ACC112 (cell line): ENCODE measurements around the gene LMLN.
"Not testable (repeated sequence)": the region's sequence is repeated elsewhere in the genome, so short reads cannot be mapped to it uniquely, and the experiment has no call there.

Experiments
- H2AFZ ChIP-seq: fragments of 200-600 bp; sonication (generic); one replicate; pipeline ENCODE4 v1.6.0; 2017; ENCODE audit warnings: antibody characterized with exemption, low read length; ENCODE audit not compliant: unreplicated experiment
- H3K27ac ChIP-seq: fragments of 200-600 bp; sonication (generic); 2 replicates; pipeline ENCODE4 v1.5.1; 2014; ENCODE audit warnings: low read depth, mild to moderate bottlenecking, antibody characterized with exemption, low read length, moderate library complexity
- H3K27me3 ChIP-seq: fragments of 200-600 bp; sonication (generic); 2 replicates; pipeline ENCODE4 v1.6.1; 2014; ENCODE audit warnings: mild to moderate bottlenecking, antibody characterized with exemption, low read length, moderate library complexity, mixed read lengths; ENCODE audit not compliant: insufficient read depth
- H3K36me3 ChIP-seq: fragments of 200-600 bp; sonication (generic); 2 replicates; pipeline ENCODE4 v1.6.1; 2016; ENCODE audit warnings: mild to moderate bottlenecking, antibody characterized with exemption, low read length, moderate library complexity, mixed read lengths; ENCODE audit not compliant: insufficient read depth
- H3K4me1 ChIP-seq: fragments of 200-600 bp; sonication (generic); one replicate; pipeline ENCODE4 v1.6.1; 2016; ENCODE audit warnings: low read length, mixed read lengths; ENCODE audit not compliant: insufficient read depth, unreplicated experiment, control insufficient read depth
- H3K4me3 ChIP-seq: fragments of 200-600 bp; sonication (generic); 2 replicates; pipeline ENCODE4 v1.5.1; 2014; ENCODE audit warnings: mild to moderate bottlenecking, low read depth, low read length
- H3K79me2 ChIP-seq: fragments of 200-600 bp; sonication (generic); one replicate; pipeline ENCODE4 v1.6.0; 2016; ENCODE audit warnings: low read length; ENCODE audit not compliant: control insufficient read depth, unreplicated experiment, insufficient read depth

The LMLN gene

GRCh38 chr3:198051836-198052235, 91.8 kb downstream of the LMLN start:
- no peak overlapping the region for H3K4me3 ChIP-seq
- no peaks in the 10 kb centered on the region for H3K79me2 ChIP-seq
- H3K27ac ChIP-seq, result no peak overlapping the region
- H3K27me3 ChIP-seq, result no peaks in the 10 kb centered on the region
- no peaks in the 10 kb centered on the region for H3K4me1 ChIP-seq
- no peaks in the 10 kb centered on the region for H3K36me3 ChIP-seq
- no peak overlapping the region for H2AFZ ChIP-seq

DNA sequence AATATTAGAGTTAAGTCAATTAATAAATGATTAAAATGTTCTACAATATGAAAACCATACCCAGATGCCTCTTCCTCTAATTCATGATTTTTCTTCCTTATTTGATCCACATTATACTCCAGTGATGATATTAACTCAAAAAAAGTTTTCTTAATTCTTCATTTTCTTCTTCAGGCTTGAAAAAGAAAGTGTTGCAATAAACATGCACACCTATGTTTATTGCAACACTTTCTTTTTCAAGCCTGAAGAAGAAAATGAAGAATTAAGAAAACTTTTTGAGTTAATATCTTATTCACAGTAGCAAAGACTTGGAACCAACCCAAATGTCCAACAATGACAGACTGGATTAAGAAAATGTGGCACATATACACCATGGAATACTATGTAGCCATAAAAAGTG, 93.4 kb downstream of the LMLN start:
- not testable (repeated sequence) for H3K4me3 ChIP-seq, H3K4me1 ChIP-seq, H2AFZ ChIP-seq, H3K36me3 ChIP-seq, H3K27ac ChIP-seq, H3K27me3 ChIP-seq, H3K79me2 ChIP-seq

DNA sequence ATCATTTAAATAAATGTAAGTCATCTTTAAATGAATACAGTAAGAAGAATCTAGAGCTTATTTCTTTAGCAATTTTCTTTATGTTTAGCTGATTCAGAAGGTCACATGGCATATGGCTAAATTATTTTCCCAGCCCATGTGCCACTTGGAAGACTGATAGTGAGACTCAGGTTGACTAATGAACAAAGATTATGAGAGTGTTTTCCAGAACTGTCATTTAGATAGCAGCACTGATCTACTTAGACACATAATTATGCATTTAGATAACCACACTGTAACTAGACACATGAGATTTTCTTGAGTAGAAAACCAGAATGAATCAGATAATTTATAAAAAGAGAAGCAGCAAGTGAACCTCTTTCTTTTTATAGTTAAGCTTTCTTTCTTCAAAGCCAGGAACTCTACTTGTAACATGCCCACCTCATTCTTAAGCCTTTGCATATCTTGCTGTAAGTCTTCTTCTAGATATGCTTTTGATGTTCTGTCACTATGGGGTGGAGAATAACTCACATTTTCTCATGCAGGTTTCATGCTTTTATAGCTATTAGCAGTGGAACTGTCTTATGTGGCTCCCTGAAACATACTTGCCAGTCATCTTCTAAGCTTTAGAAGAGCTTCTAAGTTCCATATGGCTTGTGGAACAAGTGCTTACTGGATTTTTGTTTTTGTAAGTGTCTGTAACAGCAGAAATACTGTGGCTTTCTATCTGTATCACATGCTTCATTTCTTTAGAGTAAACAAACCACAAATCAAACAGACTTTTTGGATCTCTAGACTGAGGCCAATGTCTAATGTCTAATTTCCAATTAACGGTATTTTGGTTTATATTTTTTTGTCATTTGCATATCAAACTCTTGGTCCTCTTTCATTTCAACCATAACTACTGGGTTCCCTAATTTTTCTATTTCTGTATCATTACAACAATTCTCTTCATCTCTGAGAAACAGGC, 101.4 kb downstream of the LMLN start:
- peaks cover 10% of the 10 kb centered on the region for H3K4me1 ChIP-seq
- no peaks in the 10 kb centered on the region for H3K79me2 ChIP-seq
- peaks cover 44% of the 10 kb centered on the region for H3K27me3 ChIP-seq
- H3K36me3 ChIP-seq, result no peaks in the 10 kb centered on the region
- no peak overlapping the region for H2AFZ ChIP-seq
- H3K4me3 ChIP-seq, result no peak overlapping the region
- no peak overlapping the region for H3K27ac ChIP-seq

DNA sequence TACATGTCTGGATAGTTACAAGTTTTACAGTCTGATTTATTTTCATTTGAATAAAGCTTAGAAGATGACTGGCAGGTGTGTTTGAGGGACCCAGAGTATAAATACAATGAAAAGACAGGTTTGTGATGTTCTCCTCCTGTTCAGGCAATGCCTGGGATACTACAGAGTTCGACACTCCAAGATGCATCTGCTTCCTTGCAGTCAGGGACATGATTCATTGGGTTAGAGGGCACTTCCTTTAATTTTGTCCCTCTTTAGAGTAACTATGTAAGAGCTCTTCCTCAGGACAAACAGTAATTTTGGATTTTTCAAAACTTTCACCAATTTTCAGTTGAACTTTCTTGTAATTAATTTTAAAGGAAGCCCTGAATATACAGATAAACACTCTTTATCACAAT, 102.0 kb downstream of the LMLN start:
- no peak overlapping the region for H2AFZ ChIP-seq
- no peaks in the 10 kb centered on the region for H3K36me3 ChIP-seq
- no peak overlapping the region for H3K4me3 ChIP-seq
- H3K27ac ChIP-seq, result no peak overlapping the region
- peaks cover 10% of the 10 kb centered on the region for H3K4me1 ChIP-seq
- H3K79me2 ChIP-seq, result no peaks in the 10 kb centered on the region
- peaks cover 44% of the 10 kb centered on the region for H3K27me3 ChIP-seq

DNA sequence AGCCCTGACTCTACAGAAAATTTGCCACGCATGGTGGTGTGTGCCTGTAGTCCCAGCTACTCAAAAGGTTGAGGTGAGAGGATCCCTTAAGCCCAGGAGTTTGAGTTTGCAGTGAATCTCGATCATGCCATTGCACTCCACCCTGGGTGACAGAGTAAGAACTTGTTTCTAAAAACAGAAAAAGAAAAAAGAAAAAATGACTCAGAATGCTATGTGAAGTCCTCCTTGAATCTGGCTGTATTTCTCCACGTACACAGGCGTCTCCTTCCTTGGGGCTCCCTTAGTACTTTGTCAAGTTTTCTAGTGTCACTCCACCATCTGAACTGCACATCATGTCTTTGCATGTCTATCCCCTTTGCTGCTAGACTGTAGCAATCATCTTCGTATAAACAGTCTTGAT, 104.4 kb downstream of the LMLN start:
- Histone ChIP-seq H2AFZ (no peak overlapping the region), H3K4me3 (no peak overlapping the region), H3K27ac (no peak overlapping the region), H3K79me2 (no peaks in the 10 kb centered on the region), H3K4me1 (peaks cover 7% of the 10 kb centered on the region), H3K27me3 (peaks cover 38% of the 10 kb centered on the region), H3K36me3 (no peaks in the 10 kb centered on the region)

GRCh38 chr3:198065897-198066296, 105.9 kb downstream of the LMLN start:
- Histone ChIP-seq H3K27me3 (peaks cover 23% of the 10 kb centered on the region), H3K4me1 (peaks cover 7% of the 10 kb centered on the region), H3K27ac (no peak overlapping the region), H2AFZ (no peak overlapping the region), H3K79me2 (no peaks in the 10 kb centered on the region), H3K36me3 (no peaks in the 10 kb centered on the region), H3K4me3 (no peak overlapping the region)

- Histone ChIP-seq H3K36me3 (no peaks in the 10 kb centered on the region), H3K27ac (no peak overlapping the region), H3K4me3 (no peak overlapping the region), H3K79me2 (no peaks in the 10 kb centered on the region), H3K27me3 (peaks cover 14% of the 10 kb centered on the region), H3K4me1 (peaks cover 9% of the 10 kb centered on the region), H2AFZ (no peak overlapping the region)
Observed at GRCh38 chr3:198067416-198067815, 107.4 kb downstream of the LMLN start.

DNA sequence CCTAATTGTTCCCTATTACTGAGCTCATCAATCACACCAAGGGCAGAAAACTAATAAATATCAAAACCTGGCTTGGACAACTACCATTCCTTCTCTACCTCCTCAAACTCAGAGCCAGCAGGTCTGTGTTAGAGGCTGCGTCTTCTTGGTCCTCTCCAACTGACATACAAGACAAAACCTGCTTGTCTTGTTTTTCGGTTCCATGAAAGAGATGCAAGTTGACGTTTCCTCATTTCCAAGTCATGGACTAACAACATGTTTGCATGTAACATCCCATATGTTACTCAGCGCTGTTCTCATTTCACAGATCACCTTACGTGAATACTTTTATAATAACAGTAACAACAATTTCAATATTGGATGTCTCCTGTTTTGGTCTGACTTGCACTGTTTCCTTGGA, 110.9 kb downstream of the LMLN start:
- Histone ChIP-seq H2AFZ (no peak overlapping the region), H3K27ac (no peak overlapping the region), H3K27me3 (peaks cover 34% of the 10 kb centered on the region), H3K36me3 (no peaks in the 10 kb centered on the region), H3K79me2 (no peaks in the 10 kb centered on the region), H3K4me3 (no peak overlapping the region), H3K4me1 (peaks cover 9% of the 10 kb centered on the region)

- no peaks in the 10 kb centered on the region for H3K36me3 ChIP-seq
- no peaks in the 10 kb centered on the region for H3K79me2 ChIP-seq
- H2AFZ ChIP-seq, result no peak overlapping the region
- peaks cover 9% of the 10 kb centered on the region for H3K4me1 ChIP-seq
- H3K4me3 ChIP-seq, result no peak overlapping the region; the same call in 1 of the 2 replicates
- peaks cover 43% of the 10 kb centered on the region for H3K27me3 ChIP-seq
- H3K27ac ChIP-seq, result peak overlapping the region; percentile 32; the same call in 1 of the 2 replicates
Observed at GRCh38 chr3:198071602-198072287, 111.7 kb downstream of the LMLN start.

- H3K79me2 ChIP-seq, result no peaks in the 10 kb centered on the region
- no peak overlapping the region for H2AFZ ChIP-seq
- no peak overlapping the region for H3K4me3 ChIP-seq
- peaks cover 79% of the 10 kb centered on the region for H3K27me3 ChIP-seq
- H3K4me1 ChIP-seq, result peaks cover 9% of the 10 kb centered on the region
- no peaks in the 10 kb centered on the region for H3K36me3 ChIP-seq
- no peak overlapping the region for H3K27ac ChIP-seq
Observed at GRCh38 chr3:198076722-198077308, 116.8 kb downstream of the LMLN start.
